Activated T-cell treated with anti-CD3 and anti-CD28 coated beads, Interleukin-2, amount 50 U/mL, for 4 hours (primary cell): ENCODE results near the gene CCT6A. TPM values are rescaled to one million over a fixed set of nuclear protein-coding genes. Genes with fewer than 3 reads are reported as not detected.
"Not testable (repeated sequence)": the region's sequence is repeated elsewhere in the genome, so short reads cannot be mapped to it uniquely, and the experiment has no call there.

Experiments used
- ATAC-seq, 2 donors: fragments of 200-7000 bp; cut with Tn5 transposase; one replicate each; pipeline ENCODE4 v1.10.0; 2021
- DNase-seq: peaks from one replicate; pipeline ENCODE4 v3.0.0-alpha.2; 2020
- H3K27me3 Mint-ChIP-seq: one replicate; pipeline ENCODE4 v1.8.0; 2021; ENCODE audit warnings: low read depth, mixed read lengths
- H3K36me3 Mint-ChIP-seq: one replicate; pipeline ENCODE4 v1.8.0; 2022; ENCODE audit warnings: mixed read lengths; ENCODE audit not compliant: insufficient read depth
- H3K4me1 Mint-ChIP-seq: one replicate; pipeline ENCODE4 v1.8.0; 2021; ENCODE audit warnings: low read depth, mixed read lengths
- H3K4me3 Mint-ChIP-seq: one replicate; pipeline ENCODE4 v1.8.0; 2021; ENCODE audit warnings: mild to moderate bottlenecking, moderate library complexity, mixed read lengths
- H3K9me3 Mint-ChIP-seq: one replicate; pipeline ENCODE4 v1.8.0; 2021; ENCODE audit warnings: mixed read lengths
- total RNA-seq, 3 donors: library from RNA; stranded (reverse); gene quantifications; one replicate each; pipeline ENCODE4 v1.2.1, GENCODE V29; 2021

CCT6A gene
- total RNA-seq, 3 donors from 2014 or later, result 428 to 473 (median 440) TPM

- DNase-seq (no peak), ATAC-seq (no peak)
- no peaks in the 10 kb centered on the region for H3K27me3 Mint-ChIP-seq
Measured at GRCh38 chr7:56040730-56041129, 10.8 kb upstream of the CCT6A start.

GRCh38 chr7:56045758-56046157, 5.8 kb upstream of the CCT6A start:
- H3K36me3 Mint-ChIP-seq, DNase-seq, ATAC-seq, H3K4me1 Mint-ChIP-seq, H3K9me3 Mint-ChIP-seq, H3K27me3 Mint-ChIP-seq, H3K4me3 Mint-ChIP-seq: not testable (repeated sequence)

More at GRCh38 chr7:56040730-56041129, 10.8 kb upstream of the CCT6A start:
- peaks cover 3% of the 10 kb centered on the region for H3K36me3 Mint-ChIP-seq
- H3K4me3 Mint-ChIP-seq, result no peak overlapping the region
- H3K4me1 Mint-ChIP-seq, result no peaks in the 10 kb centered on the region
- no peaks in the 10 kb centered on the region for H3K9me3 Mint-ChIP-seq

GRCh38 chr7:56046721-56047445, 4.7 kb upstream of the CCT6A start:
- peaks cover 4% of the 10 kb centered on the region for H3K4me1 Mint-ChIP-seq
- H3K27me3 Mint-ChIP-seq, result no peaks in the 10 kb centered on the region
- peaks cover 3% of the 10 kb centered on the region for H3K36me3 Mint-ChIP-seq
- DNase-seq (no peak), ATAC-seq (no peak)
- H3K4me3 Mint-ChIP-seq, result no peak overlapping the region
- H3K9me3 Mint-ChIP-seq, result no peaks in the 10 kb centered on the region

- H3K4me3 Mint-ChIP-seq, H3K4me1 Mint-ChIP-seq, H3K27me3 Mint-ChIP-seq, H3K36me3 Mint-ChIP-seq, DNase-seq, ATAC-seq, H3K9me3 Mint-ChIP-seq: not testable (repeated sequence)
Measured at GRCh38 chr7:56047446-56048116, 4.0 kb upstream of the CCT6A start.

GRCh38 chr7:56048245-56048644, 3.3 kb upstream of the CCT6A start:
- peaks cover 7% of the 10 kb centered on the region for H3K36me3 Mint-ChIP-seq
- DNase-seq (no peak), ATAC-seq (no peak)
- no peaks in the 10 kb centered on the region for H3K9me3 Mint-ChIP-seq
- H3K27me3 Mint-ChIP-seq, result no peaks in the 10 kb centered on the region
- H3K4me3 Mint-ChIP-seq, result no peak overlapping the region
- peaks cover 13% of the 10 kb centered on the region for H3K4me1 Mint-ChIP-seq

- peaks cover 13% of the 10 kb centered on the region for H3K36me3 Mint-ChIP-seq
- not testable (repeated sequence) for H3K27me3 Mint-ChIP-seq, H3K9me3 Mint-ChIP-seq, ATAC-seq, H3K4me3 Mint-ChIP-seq, DNase-seq
- H3K4me1 Mint-ChIP-seq, result peaks cover 18% of the 10 kb centered on the region
Measured at GRCh38 chr7:56048763-56049162, 2.8 kb upstream of the CCT6A start.

- peaks cover 26% of the 10 kb centered on the region for H3K36me3 Mint-ChIP-seq
- no peaks in the 10 kb centered on the region for H3K27me3 Mint-ChIP-seq
- no peaks in the 10 kb centered on the region for H3K9me3 Mint-ChIP-seq
- peak overlapping the region; percentile 91 for H3K4me3 Mint-ChIP-seq
- ATAC-seq (no peak), DNase-seq (no peak)
- peaks cover 32% of the 10 kb centered on the region for H3K4me1 Mint-ChIP-seq
Measured at GRCh38 chr7:56051053-56051338, 569 bp upstream of the CCT6A start.

GRCh38 chr7:56053379-56053778, 1.8 kb downstream of the CCT6A start:
- peaks cover 34% of the 10 kb centered on the region for H3K4me1 Mint-ChIP-seq
- H3K27me3 Mint-ChIP-seq, result no peaks in the 10 kb centered on the region
- H3K4me3 Mint-ChIP-seq, result peak overlapping the region; percentile 91
- H3K9me3 Mint-ChIP-seq, result no peaks in the 10 kb centered on the region
- H3K36me3 Mint-ChIP-seq, result peaks cover 36% of the 10 kb centered on the region
- ATAC-seq (no peak), DNase-seq (no peak)

- peak overlapping the region; percentile 58 for H3K4me3 Mint-ChIP-seq
- DNase-seq (no peak), ATAC-seq (no peak)
- peaks cover 34% of the 10 kb centered on the region for H3K4me1 Mint-ChIP-seq
- peaks cover 38% of the 10 kb centered on the region for H3K36me3 Mint-ChIP-seq
- H3K27me3 Mint-ChIP-seq, result no peaks in the 10 kb centered on the region
- H3K9me3 Mint-ChIP-seq, result no peaks in the 10 kb centered on the region
Measured at GRCh38 chr7:56053993-56054392, 2.4 kb downstream of the CCT6A start.

GRCh38 chr7:56062382-56062781, 10.8 kb downstream of the CCT6A start:
- Mint-ChIP-seq H3K4me1 (peaks cover 30% of the 10 kb centered on the region), H3K4me3 (peak overlapping the region; percentile 8), H3K36me3 (peaks cover 39% of the 10 kb centered on the region), H3K27me3 (no peaks in the 10 kb centered on the region), H3K9me3 (no peaks in the 10 kb centered on the region)
- no peak for DNase-seq
- peak; percentile 19 to 20 for ATAC-seq

- Mint-ChIP-seq H3K4me3 (peak overlapping the region; percentile 96), H3K4me1 (peaks cover 30% of the 10 kb centered on the region), H3K27me3 (no peaks in the 10 kb centered on the region), H3K36me3 (peaks cover 33% of the 10 kb centered on the region), H3K9me3 (no peaks in the 10 kb centered on the region)
- DNase-seq (no peak), ATAC-seq (no peak)
Measured at GRCh38 chr7:56063500-56063881, 11.9 kb downstream of the CCT6A start.

GRCh38 chr7:56063882-56064625, 12.5 kb downstream of the CCT6A start, which contains the start of gene SUMF2:
Gene SUMF2, plus strand, starts transcription at chr7:56064286. Its CDS starts 26 bp downstream, at chr7:56064312.
- peak within 1 kb of the TSS; percentile 96 for H3K4me3 Mint-ChIP-seq
- H3K4me1 Mint-ChIP-seq, result peaks cover 30% of the 10 kb centered on the region
- peak; percentile 92 to 94 for ATAC-seq
- no peaks in the 10 kb centered on the region for H3K9me3 Mint-ChIP-seq
- peak; percentile 87 for DNase-seq
- H3K27me3 Mint-ChIP-seq, result no peaks in the 10 kb centered on the region
- H3K36me3 Mint-ChIP-seq, result peaks cover 34% of the 10 kb centered on the region

- peaks cover 32% of the 10 kb centered on the region for H3K36me3 Mint-ChIP-seq
- not testable (repeated sequence) for H3K27me3 Mint-ChIP-seq, DNase-seq, ATAC-seq, H3K9me3 Mint-ChIP-seq, H3K4me3 Mint-ChIP-seq
- H3K4me1 Mint-ChIP-seq, result peaks cover 27% of the 10 kb centered on the region
Measured at GRCh38 chr7:56066376-56066775, 14.8 kb downstream of the CCT6A start.

- Mint-ChIP-seq H3K9me3 (no peaks in the 10 kb centered on the region), H3K4me1 (peaks cover 5% of the 10 kb centered on the region), H3K4me3 (no peak overlapping the region), H3K36me3 (peaks cover 12% of the 10 kb centered on the region), H3K27me3 (no peaks in the 10 kb centered on the region)
- ATAC-seq (peak; percentile 89 to 90), DNase-seq (peak; percentile 60)
Measured at GRCh38 chr7:56074371-56074791, 22.8 kb downstream of the CCT6A start.
